Activated CD4-positive, alpha-beta T cell treated with anti-CD3 and anti-CD28 coated beads, Interleukin-2, amount 50 U/mL, for 24 hours (primary cell): ENCODE measurements around the gene RGS19.
A peak's percentile ranks its signal among the peaks of the same experiment; 100 is the strongest.
"Not testable (repeated sequence)": the region's sequence is repeated elsewhere in the genome, so short reads cannot be mapped to it uniquely, and the experiment has no call there.

ENCODE experiments used
- DNase-seq, 2 donors: peaks; one replicate each; pipeline ENCODE4 v3.0.0-alpha.2; 2020; ENCODE audit warnings: low read depth in 1 of 2, low spot score in 1 of 2

The RGS19 gene

DNA sequence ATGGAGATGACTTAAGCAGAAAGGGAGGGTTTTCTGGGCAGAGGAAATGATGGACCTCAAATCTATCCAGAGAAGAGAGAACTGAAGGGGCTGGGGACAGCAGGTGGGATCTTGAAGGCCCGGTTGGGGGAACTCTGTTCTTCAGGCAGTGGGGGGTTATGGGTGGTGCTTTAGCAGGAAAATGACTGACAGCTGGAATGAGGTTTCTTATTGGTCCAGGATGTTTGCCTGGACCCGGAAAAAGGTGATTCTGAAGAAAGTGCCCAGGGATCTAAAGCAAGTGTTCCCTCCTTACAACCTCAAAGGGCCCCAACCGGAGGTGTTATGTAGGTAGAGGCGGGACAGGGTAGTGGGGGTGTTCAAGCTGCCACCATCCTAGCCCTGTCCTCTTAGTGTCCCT lies 16.1 kb upstream of the RGS19 start:
- no peak for DNase-seq

DNA sequence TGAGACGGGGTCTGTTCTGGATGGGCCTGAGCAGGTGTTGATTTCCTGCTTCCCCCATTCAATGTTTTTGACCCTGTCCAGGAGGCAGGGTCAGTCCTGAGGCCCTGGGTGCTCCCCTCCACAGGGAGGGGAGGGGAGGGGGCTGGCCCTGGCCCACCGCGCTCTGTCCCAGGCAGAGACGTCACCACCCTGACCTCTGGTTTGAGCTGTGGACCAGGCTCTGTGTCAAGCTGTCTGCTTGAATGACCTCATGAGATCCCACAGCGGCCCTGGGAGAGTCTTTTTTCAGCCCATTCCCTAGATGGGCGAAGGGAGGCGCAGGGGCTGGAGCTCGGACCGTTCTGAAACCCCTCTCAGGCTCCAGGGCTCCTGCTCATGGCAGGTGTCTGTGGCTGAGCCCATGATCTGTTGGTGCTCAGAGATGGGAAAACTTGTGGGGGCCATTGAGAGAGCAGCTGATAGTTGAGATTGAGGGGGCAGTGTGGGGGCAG lies 13.7 kb upstream of the RGS19 start:
- DNase-seq: no peak

DNA sequence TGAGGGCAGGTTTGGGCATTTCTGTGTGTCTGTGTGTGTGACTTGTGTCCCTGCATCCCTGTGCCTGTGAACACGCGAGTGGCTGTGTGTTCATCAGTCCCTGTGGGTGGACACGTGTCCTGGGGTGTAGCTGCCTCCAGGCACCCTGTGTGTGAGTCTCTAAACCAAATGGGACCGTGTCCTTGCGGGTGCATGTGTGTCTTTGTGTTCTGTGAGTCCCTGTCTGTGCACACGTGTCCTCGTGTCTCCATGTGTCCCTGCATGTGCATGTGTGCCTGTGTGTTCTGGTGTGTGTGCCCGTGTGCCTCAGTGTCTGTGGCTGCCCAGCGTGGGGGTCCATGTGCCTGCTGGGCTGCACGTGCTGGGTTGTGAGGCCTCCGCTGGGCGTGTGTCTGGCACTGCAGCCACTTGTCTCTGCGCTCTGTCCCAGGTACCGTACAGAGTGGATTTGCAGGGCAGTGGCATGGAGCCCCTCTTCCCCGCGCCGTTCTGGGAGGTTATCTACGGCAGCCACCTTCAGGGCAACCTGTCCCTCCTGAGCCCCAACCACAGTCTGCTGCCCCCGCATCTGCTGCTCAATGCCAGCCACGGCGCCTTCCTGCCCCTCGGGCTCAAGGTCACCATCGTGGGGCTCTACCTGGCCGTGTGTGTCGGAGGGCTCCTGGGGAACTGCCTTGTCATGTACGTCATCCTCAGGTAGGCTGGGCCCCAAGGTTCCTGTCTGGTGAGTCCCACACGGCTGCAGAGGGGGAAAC lies 13.1 kb upstream of the RGS19 start:
- no peak for DNase-seq

DNA sequence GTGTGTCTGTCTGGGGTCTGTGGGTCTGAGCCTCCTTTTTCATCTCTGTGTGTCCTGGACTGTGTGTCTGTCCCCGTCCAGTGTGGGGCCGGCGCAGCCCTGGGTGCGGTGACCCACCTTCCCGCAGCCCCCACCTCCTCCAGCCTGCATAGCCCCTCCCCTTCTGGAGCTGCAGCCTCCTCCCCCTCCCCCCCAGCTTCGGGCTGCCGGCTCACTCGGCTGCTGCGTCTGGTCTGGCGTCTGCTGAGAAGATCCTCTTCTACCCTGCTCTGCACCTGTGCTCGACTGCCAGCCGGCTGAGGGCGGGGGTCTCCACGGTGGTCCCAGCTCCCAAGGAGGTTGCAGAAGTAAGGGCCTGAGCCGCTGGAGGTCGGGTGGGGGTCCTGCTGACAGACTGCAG lies 12.5 kb upstream of the RGS19 start:
- no peak for DNase-seq

DNA sequence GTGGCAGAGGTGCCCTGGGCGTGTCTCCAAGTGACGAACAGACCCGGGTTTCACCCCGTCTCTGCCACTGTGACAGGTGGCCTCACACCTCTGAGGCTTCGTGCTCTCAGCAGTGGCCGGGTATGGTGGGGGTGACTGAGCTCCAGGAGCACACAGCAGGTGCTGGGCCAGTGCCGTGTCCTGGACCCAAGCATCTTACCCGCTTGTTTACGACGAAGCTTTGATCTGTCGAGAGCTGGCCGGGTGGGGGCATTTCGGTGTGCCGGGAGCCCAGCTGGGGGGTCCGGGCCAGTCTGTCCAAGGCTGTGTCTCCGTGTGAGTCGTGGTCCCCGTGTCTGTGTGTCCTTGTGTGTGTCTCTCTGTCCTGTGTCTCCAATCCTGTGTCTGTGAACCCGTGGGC lies 12.0 kb upstream of the RGS19 start:
- DNase-seq: no peak

DNA sequence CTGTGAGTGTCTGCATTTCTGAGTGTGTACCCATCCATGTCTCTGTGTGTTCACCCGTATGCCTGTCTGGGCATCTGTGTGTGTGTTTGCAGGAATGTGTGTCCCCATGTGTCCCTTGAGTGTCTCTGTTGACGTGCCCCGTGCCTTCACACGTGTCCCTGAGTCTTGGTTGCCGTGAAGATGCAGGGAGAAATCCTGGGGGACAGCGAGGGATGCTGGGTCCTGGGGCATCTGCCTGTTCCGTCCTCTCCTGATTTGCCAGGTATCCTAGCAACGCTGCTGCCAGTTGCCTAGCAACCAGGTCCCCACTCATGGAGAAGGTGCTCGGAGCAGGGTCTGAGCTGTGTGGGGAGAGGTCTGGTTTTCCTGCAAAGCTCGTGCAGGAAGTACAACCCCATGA lies 10.8 kb upstream of the RGS19 start:
- DNase-seq: no peak

DNA sequence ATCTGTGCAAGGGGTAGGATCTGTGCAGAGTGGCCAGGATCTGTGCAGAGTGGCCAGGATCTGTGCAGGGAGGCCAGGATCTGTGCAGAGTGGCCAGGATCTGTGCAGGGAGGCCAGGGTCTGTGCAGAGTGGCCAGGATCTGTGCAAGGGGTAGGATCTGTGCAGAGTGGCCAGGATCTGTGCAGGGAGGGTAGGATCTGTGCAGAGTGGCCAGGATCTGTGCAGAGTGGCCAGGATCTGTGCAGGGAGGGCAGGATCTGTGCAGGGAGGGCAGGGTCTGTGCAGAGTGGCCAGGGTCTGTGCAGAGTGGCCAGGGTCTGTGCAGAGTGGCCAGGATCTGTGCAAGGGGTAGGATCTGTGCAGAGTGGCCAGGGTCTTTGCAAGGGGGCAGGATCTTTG lies 9.3 kb upstream of the RGS19 start:
- DNase-seq: not testable (repeated sequence)

DNA sequence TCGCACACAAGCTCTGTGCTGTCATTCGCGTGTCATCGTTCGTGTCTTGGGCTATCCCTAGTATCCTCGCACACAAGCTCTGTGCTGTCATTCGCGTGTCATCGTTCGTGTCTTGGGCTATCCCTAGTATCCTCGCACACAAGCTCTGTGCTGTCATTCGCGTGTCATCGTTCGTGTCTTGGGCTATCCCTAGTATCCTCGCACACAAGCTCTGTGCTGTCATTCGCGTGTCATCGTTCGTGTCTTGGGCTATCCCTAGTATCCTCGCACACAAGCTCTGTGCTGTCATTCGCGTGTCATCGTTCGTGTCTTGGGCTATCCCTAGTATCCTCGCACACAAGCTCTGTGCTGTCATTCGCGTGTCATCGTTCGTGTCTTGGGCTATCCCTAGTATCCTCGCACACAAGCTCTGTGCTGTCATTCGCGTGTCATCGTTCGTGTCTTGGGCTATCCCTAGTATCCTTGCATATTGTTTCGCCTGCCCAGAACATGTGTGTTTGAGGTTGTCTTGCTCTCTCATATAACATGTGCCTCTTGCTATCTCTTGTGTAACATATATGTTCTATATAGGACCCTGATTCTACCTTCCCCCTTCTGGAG lies 8.0 kb upstream of the RGS19 start:
- DNase-seq: not testable (repeated sequence)

DNA sequence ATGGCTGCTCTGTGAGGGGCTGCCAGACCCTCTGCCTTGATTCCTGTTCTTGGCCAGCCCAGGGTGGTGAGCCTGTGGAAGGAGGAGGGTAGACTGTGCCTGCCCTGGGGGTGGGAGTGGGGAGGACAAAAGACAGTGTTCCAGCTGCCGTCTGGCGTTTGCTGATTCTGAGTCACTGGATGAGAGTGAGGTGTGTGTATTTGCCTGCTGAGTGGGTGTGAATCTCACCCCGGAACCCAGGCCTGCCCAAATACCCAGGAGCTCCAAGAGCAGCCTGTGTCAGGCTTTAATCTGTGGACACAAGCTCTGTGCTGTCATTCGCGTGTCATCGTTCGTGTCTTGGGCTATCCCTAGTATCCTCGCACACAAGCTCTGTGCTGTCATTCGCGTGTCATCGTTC lies 7.5 kb upstream of the RGS19 start:
- no peak for DNase-seq

DNA sequence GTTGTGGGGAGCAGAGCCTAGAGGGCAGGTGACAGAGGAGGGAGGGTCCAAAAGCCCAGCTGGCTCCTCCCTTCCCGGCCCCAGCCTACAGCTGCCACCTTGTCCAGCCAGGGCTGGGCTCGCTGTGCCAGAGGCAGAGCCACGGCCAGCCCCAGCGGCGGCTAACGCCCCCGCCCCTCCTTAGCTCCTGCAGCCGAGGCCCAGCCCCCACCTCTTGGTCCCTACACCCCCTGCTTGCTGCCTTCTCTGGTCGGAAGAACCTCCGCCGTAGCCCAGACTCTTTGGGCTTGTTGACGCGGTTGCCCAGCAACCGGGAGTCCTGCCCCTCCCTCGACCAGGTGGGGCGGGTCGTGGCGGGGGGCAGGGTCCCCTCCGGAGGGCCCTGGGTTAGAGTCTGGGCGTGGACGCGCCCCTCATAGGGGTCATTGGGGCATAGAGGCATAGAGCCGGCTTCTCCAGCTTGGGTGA lies 5.4 kb upstream of the RGS19 start:
- no peak for DNase-seq

DNA sequence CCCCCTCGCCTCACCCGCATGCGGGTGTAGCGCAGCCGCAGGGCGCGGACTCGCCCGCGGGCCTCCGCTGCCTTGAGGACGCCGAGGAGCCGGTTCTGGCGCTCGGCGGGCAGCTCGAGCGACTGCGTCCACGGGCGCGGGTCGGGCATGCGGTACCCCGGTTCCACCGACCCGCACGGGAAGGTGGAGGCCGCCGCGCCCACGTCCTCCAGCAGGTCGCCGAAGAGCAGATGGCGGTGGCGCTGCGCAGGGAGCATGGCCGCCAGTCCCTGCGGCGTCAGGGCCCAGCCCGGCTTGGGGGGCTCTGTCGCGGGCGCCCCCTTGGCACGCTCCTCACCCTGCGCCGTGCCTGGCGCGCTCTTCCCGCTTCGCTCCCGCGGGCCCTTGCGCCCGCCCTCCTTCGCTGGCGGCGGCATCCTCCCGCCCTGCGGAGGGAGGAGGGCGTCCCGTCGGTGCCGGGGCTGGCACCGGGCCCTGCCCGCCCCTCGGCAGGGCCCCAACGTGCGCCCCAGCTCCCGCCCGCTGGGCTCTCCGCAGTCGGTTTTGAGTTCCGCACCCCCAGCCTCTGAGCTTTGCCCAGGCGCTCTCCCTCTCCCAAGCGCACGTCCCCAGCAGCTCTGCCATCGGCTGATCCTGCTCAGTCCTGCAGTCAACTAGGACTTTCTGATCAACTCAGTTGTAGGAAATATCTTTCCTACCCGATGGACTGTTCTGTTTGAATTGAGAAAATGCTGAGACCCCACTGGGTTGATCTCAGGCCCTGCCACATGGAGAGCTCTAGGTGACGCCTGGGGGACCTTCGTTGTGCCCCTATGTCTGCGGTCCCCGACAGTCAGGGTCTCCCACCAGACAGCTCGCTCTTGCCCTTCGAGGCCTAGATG lies 4.7 kb upstream of the RGS19 start, which contains the start of gene LKAAEAR1:
Gene LKAAEAR1, minus strand, starts transcription at position 595 of the 881 bp plus-strand sequence. Its CDS starts 179 bp downstream, at position 416.
- DNase-seq: no peak

DNA sequence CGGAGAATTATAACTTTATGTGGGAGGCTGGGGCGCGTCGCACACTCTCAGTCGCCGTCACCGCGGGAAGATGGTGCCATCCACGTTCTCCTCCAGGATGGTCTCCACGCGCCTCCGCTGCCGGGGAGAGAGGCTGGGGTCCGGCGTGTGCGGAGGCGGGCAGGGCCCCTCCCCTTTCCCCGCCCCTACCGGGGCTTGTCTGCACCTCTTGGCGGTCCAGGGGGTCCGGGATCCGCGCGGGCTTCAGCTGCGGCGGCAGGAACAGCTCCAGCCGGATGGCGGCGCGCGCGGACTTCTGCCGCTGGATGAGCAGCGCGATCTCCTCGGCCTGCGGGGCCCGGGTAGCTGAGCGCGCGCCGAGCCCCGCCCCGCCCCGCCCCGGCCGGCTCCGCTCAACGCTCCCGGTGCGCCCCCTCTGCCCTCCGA lies 4.1 kb upstream of the RGS19 start:
- DNase-seq: peak; percentile 42 to 54

DNA sequence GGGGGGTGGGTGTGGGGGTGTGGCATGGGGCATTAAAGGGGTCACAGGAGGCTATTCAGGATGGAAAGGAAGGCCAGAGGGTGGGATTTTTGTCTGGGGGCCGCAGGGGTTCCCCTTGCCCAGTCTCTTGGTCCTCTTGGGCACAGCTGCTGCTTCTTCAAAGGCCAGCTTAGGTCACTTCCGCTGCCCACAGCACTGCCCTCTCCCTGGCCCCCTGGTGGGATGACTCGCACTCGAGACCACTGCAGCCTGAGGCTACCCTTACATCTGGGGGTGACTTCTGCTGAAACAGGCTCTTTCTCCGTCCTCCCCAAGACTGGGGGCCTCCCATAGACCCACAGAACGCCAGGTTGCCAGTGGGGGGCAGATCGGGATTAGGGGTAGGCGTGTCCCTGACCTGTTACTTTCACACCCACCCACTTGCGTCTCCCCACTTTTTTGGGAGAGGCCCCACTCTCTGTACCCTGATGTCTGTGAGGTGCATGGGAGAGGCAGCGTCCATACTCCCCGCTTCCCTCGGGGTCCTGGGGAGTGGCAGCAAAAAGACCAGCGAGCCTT lies 3.6 kb upstream of the RGS19 start:
- no peak for DNase-seq

DNA sequence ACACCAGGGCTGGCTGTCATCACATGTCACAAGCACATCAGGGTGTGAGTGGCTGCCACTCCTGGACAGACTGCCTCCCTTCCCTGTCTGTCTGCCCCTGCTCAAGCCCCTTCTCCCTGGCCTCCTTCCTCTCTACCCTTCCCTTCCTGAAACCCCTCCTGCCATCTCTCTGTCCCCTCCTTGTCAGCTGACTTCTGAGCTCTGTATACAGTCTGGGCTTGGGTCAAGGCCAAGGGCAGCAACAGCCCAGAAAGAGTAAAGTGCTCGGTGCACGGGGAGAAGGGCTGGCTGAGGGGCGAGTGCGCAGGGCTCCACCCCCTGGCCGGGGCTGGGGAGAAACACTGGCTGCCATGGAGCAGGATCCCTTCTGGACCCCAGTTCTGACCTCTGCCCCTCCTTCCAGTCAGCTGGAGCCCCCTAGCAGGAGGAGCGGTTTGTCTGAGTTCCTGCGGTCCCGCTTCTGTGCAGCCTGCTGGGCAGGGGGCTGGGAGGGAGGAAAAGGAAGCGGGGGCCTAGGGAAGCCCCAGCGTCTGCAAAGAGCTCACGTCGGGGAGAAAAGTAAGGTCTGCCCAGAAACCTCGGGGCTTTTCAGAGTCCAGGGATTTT lies 2.9 kb upstream of the RGS19 start:
- no peak for DNase-seq

DNA sequence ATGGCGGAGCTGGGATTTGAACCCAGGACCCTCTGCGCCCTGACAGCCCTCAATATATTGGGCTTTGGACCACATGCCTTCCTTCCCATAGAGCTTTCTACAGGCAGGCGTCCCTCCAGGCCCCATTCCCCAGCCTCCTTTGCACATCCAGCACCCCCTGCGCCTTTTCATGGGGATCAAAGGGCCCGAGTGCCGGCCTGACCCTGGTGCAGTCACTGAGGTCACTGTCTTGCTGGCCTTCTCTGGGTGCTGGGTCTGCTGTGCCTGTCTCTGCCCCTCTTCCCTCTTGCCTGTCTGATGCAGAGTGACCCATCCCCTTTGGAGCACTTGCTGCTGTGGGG lies 2.3 kb upstream of the RGS19 start:
- no peak for DNase-seq

DNA sequence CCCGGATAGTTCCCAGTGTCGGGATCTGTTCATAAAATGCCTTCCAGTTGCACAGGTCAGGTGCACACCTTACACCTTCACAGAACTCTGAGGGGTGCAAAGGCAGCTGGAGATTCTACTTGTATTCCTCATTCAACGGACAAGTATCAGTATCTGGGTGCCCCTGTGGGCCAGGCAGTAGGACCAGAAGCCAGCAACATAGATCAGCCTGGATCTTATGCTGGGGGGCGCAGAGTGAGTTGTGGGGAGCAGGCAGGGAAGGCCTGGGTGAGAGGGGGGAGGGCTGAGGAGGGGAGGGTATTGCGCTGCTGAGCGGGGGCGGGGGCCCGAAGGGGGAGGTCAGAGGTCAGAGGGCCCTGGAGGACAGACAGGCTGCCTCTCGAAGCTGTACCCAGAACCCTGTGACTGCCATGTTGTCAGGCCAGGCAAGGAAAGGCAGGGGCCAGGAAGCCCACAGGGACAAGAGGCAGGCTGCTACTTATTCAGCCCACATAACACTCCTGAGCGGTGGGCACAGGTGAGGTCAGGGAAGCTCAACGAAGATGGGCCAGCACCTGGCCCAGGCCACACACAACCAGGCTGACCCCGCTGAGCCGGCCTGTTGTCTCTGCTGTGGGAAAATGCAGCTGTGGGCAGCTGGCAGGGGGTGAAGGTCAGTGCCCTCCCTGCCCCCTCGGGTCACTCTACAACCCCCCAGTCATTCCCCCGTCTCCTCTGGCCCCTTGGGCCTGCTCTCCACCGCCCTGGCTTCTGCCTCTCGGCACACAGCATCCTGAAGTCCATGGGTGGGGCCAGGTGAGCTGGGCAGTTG lies 1.7 kb upstream of the RGS19 start:
- DNase-seq: no peak

DNA sequence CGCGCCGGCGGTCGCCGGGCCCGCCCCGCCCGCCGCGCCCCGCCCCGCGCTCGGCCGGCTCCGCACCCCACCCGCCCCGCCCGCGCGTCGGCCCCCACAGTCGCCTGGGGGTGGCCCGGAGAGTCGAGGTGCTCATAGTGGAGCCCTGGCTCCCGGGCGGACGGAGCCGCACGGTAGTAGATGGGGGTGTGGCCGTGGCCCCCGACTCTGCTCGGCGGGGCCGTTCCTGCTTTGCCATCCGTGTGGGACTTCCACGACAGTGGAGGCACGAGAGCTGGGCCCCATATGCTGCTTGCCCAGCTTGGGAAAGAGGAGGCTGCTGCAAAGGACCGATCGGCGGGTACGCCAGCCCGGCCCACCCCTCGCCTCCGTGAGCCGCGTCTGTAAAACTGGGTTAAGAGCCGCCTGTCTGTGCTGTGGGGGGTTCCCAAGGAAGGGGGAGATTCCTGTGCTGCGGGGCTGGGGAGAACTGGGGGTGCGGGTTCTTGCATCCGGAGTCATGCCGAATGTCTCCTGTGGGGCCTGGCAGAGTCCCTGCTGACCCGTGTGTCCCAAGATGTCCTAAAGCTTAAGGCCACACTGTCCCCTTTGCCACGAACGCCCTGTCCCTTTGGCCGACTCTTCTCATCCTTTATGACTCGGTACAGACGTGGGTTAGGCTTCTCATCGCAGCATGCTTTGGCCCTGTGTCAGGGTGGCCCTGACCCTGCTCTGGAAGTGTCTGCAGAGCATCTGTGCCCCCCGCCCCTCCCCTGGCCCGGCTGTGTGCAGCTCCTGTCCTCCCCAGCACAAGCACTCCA lies 895 bp upstream of the RGS19 start, which contains the start of gene OPRL1:
Gene OPRL1, plus strand, starts transcription at position 70 of the 800 bp plus-strand sequence. CDS start 12,639 bp downstream, outside the sequence.
- no peak for DNase-seq

DNA sequence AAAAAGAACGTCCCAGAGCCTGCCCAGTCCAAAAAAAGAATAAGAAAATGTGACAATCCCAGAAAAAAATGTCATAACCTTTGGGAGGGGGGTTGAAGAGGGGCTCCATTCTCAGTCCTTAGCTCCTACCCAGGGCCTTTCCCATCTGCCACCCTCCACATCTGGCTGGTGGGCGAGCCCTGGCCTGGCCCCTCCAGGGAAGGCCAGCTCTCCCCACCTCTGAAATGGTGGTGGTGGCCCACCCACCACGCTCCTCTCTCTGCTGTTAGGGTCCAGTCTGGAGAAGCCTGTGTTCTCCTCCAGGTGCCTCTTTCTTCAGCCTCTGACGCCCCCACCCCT lies 415 bp downstream of the RGS19 start:
- DNase-seq: no peak

DNA sequence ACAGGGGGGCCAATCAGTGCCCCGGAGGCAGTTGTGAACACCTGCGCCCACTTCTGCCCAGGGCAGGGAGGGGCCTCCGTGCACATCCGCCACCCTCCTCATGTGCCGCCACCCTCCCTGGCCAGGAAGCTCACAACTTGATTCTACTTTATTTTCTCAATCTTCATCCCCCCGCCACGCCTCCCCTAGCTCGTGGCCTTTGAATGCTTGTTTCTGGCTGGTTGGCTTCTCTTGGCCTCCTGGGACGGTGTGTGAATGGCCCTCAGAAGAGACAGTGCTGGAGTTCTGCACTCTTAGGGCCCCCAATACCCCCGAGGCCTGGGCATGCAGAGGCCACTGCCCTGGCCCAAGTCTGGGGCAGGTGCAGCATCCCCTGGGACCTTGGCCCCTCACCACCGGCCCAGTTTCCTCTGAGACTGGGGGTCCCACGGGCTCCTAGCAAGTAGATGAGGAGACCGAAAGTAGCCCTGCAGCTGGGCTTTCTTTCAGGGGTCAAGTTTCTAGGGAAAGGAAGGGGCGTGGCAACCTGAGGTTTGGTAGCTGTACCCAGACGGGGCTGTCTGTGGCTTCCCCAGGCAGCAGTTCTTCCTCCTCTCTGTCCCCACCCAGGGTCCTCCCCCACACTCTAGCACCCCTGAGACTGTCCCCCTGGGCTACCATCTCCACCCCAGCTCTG lies 1.3 kb downstream of the RGS19 start:
- DNase-seq: peak in 1 of 2 donors; percentile 33
